GF-D8 (cell line): Measurements from ENCODE around the gene TBC1D9B.
"Not testable (repeated sequence)": the region's sequence is repeated elsewhere in the genome, so short reads cannot be mapped to it uniquely, and the experiment has no call there.

Experiments
- DNase-seq: peaks from one replicate; lab custom pipeline; 2025; lab: John Stamatoyannopoulos, UW

The TBC1D9B gene

GRCh38 chr5:179885491-179886090 lies 22.1 kb downstream of the TBC1D9B start:
- DNase-seq = no peak

GRCh38 chr5:179883163-179883562 lies 24.5 kb downstream of the TBC1D9B start:
- no peak for DNase-seq

- DNase-seq = no peak
These were observed 25.4 kb downstream of the TBC1D9B start for GRCh38 chr5:179882338-179882737.

GRCh38 chr5:179880848-179881590 lies 26.7 kb downstream of the TBC1D9B start:
- DNase-seq = no peak

GRCh38 chr5:179880066-179880650 lies 27.5 kb downstream of the TBC1D9B start:
- DNase-seq = no peak

GRCh38 chr5:179879690-179880010 lies 28.0 kb downstream of the TBC1D9B start:
- DNase-seq = no peak

- no peak for DNase-seq
These were observed 28.6 kb downstream of the TBC1D9B start for GRCh38 chr5:179879003-179879689.

GRCh38 chr5:179878222-179879002 lies 29.3 kb downstream of the TBC1D9B start:
- DNase-seq = no peak

- no peak for DNase-seq
These were observed 31.1 kb downstream of the TBC1D9B start for GRCh38 chr5:179876610-179876952.

- DNase-seq = no peak
These were observed 31.7 kb downstream of the TBC1D9B start for GRCh38 chr5:179875741-179876609.

GRCh38 chr5:179874536-179875292 lies 33.0 kb downstream of the TBC1D9B start:
- DNase-seq = no peak

GRCh38 chr5:179874136-179874535 lies 33.6 kb downstream of the TBC1D9B start:
- DNase-seq = no peak

- DNase-seq = no peak
These were observed 34.0 kb downstream of the TBC1D9B start for GRCh38 chr5:179873588-179874110.

- no peak for DNase-seq
These were observed 34.7 kb downstream of the TBC1D9B start for GRCh38 chr5:179872828-179873575.

GRCh38 chr5:179872055-179872827 lies 35.5 kb downstream of the TBC1D9B start:
- no peak for DNase-seq

GRCh38 chr5:179871533-179871932 lies 36.2 kb downstream of the TBC1D9B start:
- not testable (repeated sequence) for DNase-seq

GRCh38 chr5:179870952-179871351 lies 36.7 kb downstream of the TBC1D9B start:
- DNase-seq = no peak

GRCh38 chr5:179870403-179870903 lies 37.2 kb downstream of the TBC1D9B start:
- no peak for DNase-seq
